Globus pallidus (tissue), 1 donor: ENCODE data around the gene NPEPPS.
"Not testable (repeated sequence)": the region's sequence is repeated elsewhere in the genome, so short reads cannot be mapped to it uniquely, and the experiment has no call there.

Source experiments
- DNase-seq: peaks from one replicate; pipeline ENCODE4 v3.0.0-alpha.2; 2015; ENCODE audit warnings: low spot score

NPEPPS gene

GRCh38 chr17:47560517-47561043 is 29.7 kb downstream of the NPEPPS start:
- not testable (repeated sequence) for DNase-seq

- not testable (repeated sequence) for DNase-seq
These were observed 30.9 kb downstream of the NPEPPS start for GRCh38 chr17:47561698-47562405.

GRCh38 chr17:47562406-47562705 is 31.4 kb downstream of the NPEPPS start:
- DNase-seq: not testable (repeated sequence)

- DNase-seq: not testable (repeated sequence)
These were observed 36.4 kb downstream of the NPEPPS start for GRCh38 chr17:47567261-47567660.

GRCh38 chr17:47572561-47572960 is 41.7 kb downstream of the NPEPPS start:
- DNase-seq: not testable (repeated sequence)

- not testable (repeated sequence) for DNase-seq
These were observed 51.5 kb downstream of the NPEPPS start for GRCh38 chr17:47582416-47582815.

GRCh38 chr17:47586378-47587055 is 55.6 kb downstream of the NPEPPS start:
- DNase-seq: not testable (repeated sequence)

- DNase-seq: not testable (repeated sequence)
These were observed 62.6 kb downstream of the NPEPPS start for GRCh38 chr17:47593522-47593921.

GRCh38 chr17:47603830-47604597 is 73.1 kb downstream of the NPEPPS start:
- no peak for DNase-seq

GRCh38 chr17:47604598-47604927 is 73.7 kb downstream of the NPEPPS start:
- no peak for DNase-seq

GRCh38 chr17:47605011-47605410 is 74.1 kb downstream of the NPEPPS start:
- DNase-seq: no peak

- DNase-seq: no peak
These were observed 76.6 kb downstream of the NPEPPS start for GRCh38 chr17:47607481-47607880.

- no peak for DNase-seq
These were observed 80.8 kb downstream of the NPEPPS start for GRCh38 chr17:47611372-47612350.

- peak; percentile 40 for DNase-seq
These were observed 85.0 kb downstream of the NPEPPS start for GRCh38 chr17:47615766-47616424.

GRCh38 chr17:47618410-47618809 is 87.5 kb downstream of the NPEPPS start:
- DNase-seq: no peak

GRCh38 chr17:47620503-47621245 is 89.8 kb downstream of the NPEPPS start:
- DNase-seq: no peak

- no peak for DNase-seq
These were observed 90.6 kb downstream of the NPEPPS start for GRCh38 chr17:47621293-47622179.

- DNase-seq: no peak
These were observed 91.3 kb downstream of the NPEPPS start for GRCh38 chr17:47622180-47622549.

GRCh38 chr17:47624727-47625068 is 93.8 kb downstream of the NPEPPS start:
- no peak for DNase-seq
